Activated CD4-positive, CD25-positive, alpha-beta regulatory T cell treated with anti-CD3 and anti-CD28 coated beads, Interleukin-2, amount 50 U/mL, for 24 hours (primary cell): ENCODE results near the gene LAMB4.

Experiments
- ATAC-seq, 2 donors: fragments of 150-1000 bp; cut with Tn5 transposase; one replicate each; pipeline ENCODE4 v1.10.0; 2021; ENCODE audit warnings: mild to moderate bottlenecking in 1 of 2, moderate library complexity in 1 of 2

The LAMB4 gene

GRCh38 chr7:108140671-108141070 is 10.5 kb upstream of the LAMB4 start:
- ATAC-seq: no peak

GRCh38 chr7:108138911-108139310 is 8.8 kb upstream of the LAMB4 start:
- no peak for ATAC-seq

- ATAC-seq: no peak
Measured at GRCh38 chr7:108137993-108138392, 7.8 kb upstream of the LAMB4 start.

GRCh38 chr7:108137040-108137439 is 6.9 kb upstream of the LAMB4 start:
- ATAC-seq: no peak

- no peak for ATAC-seq
Measured at GRCh38 chr7:108136191-108136688, 6.1 kb upstream of the LAMB4 start.

GRCh38 chr7:108135446-108136190 is 5.5 kb upstream of the LAMB4 start:
- peak; percentile 62 to 70 for ATAC-seq

GRCh38 chr7:108134486-108134885 is 4.3 kb upstream of the LAMB4 start:
- ATAC-seq: no peak

GRCh38 chr7:108132551-108133265 is 2.5 kb upstream of the LAMB4 start:
- no peak for ATAC-seq

- ATAC-seq: no peak
Measured at GRCh38 chr7:108129018-108129965, 869 bp downstream of the LAMB4 start.

- ATAC-seq: no peak
Measured at GRCh38 chr7:108128514-108128913, 1.6 kb downstream of the LAMB4 start.

- no peak for ATAC-seq
Measured at GRCh38 chr7:108127461-108127860, 2.7 kb downstream of the LAMB4 start.

GRCh38 chr7:108124820-108125219 is 5.3 kb downstream of the LAMB4 start:
- ATAC-seq: no peak

GRCh38 chr7:108122181-108122580 is 8.0 kb downstream of the LAMB4 start:
- ATAC-seq: no peak

- ATAC-seq: no peak
Measured at GRCh38 chr7:108120933-108121332, 9.2 kb downstream of the LAMB4 start.

- ATAC-seq: no peak
Measured at GRCh38 chr7:108120196-108120595, 10.0 kb downstream of the LAMB4 start.

GRCh38 chr7:108118959-108119358 is 11.2 kb downstream of the LAMB4 start:
- ATAC-seq: no peak

GRCh38 chr7:108114117-108114841 is 15.9 kb downstream of the LAMB4 start:
- no peak for ATAC-seq

- no peak for ATAC-seq
Measured at GRCh38 chr7:108112683-108113082, 17.5 kb downstream of the LAMB4 start.

- ATAC-seq: no peak
Measured at GRCh38 chr7:108109221-108109908, 20.8 kb downstream of the LAMB4 start.

GRCh38 chr7:108108131-108108530 is 22.0 kb downstream of the LAMB4 start:
- ATAC-seq: no peak

GRCh38 chr7:108104324-108104723 is 25.8 kb downstream of the LAMB4 start:
- ATAC-seq: no peak
